ENCODE data around the gene PLCL2.

DNA sequence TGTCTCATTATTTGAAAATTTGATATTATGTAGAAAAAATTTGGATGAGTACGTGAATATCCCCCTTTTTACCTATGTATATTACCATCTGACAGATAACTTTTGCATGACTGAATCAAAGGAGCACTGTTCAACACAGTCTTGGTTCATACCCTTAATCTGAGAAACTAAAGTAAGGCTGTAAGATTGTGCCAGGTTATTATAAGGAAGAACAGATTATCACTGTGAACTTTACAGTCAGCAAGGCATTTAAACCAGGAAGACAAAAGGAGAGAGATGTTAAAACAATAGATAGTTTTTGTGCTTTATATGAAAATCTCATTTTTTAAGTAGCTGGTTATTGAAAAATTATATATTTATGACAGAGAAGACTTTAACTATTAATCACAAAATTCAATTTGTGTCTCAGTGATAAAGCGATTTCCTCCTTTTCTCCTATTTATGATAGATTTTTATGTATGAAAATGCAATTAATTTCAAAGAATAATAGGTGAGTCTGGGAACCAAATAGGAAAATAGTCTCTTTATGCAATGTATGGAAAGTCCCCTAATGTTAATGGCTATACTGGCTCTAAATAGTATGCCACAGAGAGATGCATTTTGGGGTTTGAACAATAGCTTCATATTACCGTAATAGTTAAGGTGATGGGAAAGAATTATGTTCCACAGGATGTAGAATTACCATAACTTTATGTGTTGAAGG is 33.4 kb downstream of the PLCL2 start:
- TF ChIP-seq, protein P1, sequence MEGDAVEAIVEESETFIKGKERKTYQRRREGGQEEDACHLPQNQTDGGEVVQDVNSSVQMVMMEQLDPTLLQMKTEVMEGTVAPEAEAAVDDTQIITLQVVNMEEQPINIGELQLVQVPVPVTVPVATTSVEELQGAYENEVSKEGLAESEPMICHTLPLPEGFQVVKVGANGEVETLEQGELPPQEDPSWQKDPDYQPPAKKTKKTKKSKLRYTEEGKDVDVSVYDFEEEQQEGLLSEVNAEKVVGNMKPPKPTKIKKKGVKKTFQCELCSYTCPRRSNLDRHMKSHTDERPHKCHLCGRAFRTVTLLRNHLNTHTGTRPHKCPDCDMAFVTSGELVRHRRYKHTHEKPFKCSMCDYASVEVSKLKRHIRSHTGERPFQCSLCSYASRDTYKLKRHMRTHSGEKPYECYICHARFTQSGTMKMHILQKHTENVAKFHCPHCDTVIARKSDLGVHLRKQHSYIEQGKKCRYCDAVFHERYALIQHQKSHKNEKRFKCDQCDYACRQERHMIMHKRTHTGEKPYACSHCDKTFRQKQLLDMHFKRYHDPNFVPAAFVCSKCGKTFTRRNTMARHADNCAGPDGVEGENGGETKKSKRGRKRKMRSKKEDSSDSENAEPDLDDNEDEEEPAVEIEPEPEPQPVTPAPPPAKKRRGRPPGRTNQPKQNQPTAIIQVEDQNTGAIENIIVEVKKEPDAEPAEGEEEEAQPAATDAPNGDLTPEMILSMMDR (IDR thresholded peaks at IDR 0.05; ENCODE audit: low read depth, low read length, poor library complexity, severe bottlenecking), result no peak
- TF ChIP-seq EZH2phosphoT487 (IDR thresholded peaks at IDR 0.05; ENCODE audit: borderline replicate concordance, low read length), result no peak
